ENCODE data around the gene PRKN. TPM values are rescaled to one million over a fixed set of nuclear protein-coding genes. Genes with fewer than 3 reads are reported as not detected.

PRKN gene
- polyA plus RNA-seq, 1 donor from 2014 or later = 1.2 TPM

DNA sequence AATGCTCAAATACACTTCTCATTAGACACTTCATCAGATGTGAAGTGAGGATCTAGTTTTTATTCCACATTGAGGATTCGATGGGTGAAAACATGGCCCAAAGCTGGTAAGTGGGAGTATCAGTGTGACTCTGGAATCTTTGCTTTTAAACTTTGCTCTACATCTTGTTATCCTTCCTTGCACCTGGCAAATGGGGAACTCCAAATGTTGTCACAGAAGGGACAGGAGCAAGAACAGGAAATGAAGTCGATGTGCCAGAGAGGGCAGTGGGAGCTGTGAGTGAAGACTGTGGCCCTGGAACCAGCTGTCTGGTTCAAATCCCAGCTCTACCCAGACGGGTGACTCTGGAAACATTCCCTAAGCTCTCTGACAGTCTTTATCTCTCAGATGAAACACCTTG lies 1367.0 kb downstream of the PRKN start:
- Histone ChIP-seq H3F3A (ENCODE audit: insufficient read depth, low read length, poor library complexity, severe bottlenecking) (no peaks in the 10 kb centered on the region), H3K4me3 (ENCODE audit: low read length) (no peak overlapping the region), H3K9ac (ENCODE audit: low read length) (no peak overlapping the region), H3K9me2 (ENCODE audit: insufficient read depth, low read length) (no peaks in the 10 kb centered on the region), H3K4me2 (ENCODE audit: low read length) (no peak overlapping the region), H3K79me2 (replicated peaks; ENCODE audit: insufficient read depth, low read length) (no peaks in the 10 kb centered on the region), H2AFZ (ENCODE audit: low read depth, low read length) (no peak overlapping the region), H4K20me1 (ENCODE audit: insufficient read depth) (no peaks in the 10 kb centered on the region), H3K9me3 (ENCODE audit: low read length) (no peaks in the 10 kb centered on the region), H3K27ac (ENCODE audit: low read length) (no peak overlapping the region), H3K36me3 (ENCODE audit: insufficient read depth, low read length) (no peaks in the 10 kb centered on the region), H3K27me3 (ENCODE audit: insufficient read depth, low read depth, low read length) (no peaks in the 10 kb centered on the region)
- TF ChIP-seq SMC3 (conservative IDR thresholded peaks at IDR 0.05; ENCODE audit: poor library complexity) = no peak
- TF ChIP-seq, protein P1, sequence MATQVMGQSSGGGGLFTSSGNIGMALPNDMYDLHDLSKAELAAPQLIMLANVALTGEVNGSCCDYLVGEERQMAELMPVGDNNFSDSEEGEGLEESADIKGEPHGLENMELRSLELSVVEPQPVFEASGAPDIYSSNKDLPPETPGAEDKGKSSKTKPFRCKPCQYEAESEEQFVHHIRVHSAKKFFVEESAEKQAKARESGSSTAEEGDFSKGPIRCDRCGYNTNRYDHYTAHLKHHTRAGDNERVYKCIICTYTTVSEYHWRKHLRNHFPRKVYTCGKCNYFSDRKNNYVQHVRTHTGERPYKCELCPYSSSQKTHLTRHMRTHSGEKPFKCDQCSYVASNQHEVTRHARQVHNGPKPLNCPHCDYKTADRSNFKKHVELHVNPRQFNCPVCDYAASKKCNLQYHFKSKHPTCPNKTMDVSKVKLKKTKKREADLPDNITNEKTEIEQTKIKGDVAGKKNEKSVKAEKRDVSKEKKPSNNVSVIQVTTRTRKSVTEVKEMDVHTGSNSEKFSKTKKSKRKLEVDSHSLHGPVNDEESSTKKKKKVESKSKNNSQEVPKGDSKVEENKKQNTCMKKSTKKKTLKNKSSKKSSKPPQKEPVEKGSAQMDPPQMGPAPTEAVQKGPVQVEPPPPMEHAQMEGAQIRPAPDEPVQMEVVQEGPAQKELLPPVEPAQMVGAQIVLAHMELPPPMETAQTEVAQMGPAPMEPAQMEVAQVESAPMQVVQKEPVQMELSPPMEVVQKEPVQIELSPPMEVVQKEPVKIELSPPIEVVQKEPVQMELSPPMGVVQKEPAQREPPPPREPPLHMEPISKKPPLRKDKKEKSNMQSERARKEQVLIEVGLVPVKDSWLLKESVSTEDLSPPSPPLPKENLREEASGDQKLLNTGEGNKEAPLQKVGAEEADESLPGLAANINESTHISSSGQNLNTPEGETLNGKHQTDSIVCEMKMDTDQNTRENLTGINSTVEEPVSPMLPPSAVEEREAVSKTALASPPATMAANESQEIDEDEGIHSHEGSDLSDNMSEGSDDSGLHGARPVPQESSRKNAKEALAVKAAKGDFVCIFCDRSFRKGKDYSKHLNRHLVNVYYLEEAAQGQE (IDR thresholded peaks at IDR 0.05; ENCODE audit: borderline replicate concordance) = no peak
- no peak for TF ChIP-seq EZH2 (IDR thresholded peaks at IDR 0.05; ENCODE audit: borderline replicate concordance, insufficient read depth, low read length, poor library complexity, severe bottlenecking)
- TF ChIP-seq MXI1 (conservative IDR thresholded peaks at IDR 0.05; ENCODE audit: poor library complexity, severe bottlenecking) = no peak

DNA sequence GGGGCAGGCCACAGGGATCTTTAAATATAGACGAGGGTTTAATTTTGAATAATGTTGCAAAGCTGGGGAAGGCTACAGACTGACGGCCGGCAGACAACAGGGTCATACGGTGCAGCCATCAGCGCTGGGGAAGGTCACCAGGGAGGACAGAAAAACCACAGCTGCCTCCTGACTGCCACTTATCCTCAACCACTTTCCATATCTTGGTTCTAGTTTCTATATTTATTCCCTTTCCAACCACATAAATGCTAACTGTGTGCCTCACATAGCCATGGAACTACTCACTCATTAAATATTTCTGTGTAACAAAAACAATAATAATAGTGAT lies 1368.0 kb downstream of the PRKN start:
- Histone ChIP-seq H3K27me3 (ENCODE audit: insufficient read depth, low read depth, low read length) (no peaks in the 10 kb centered on the region), H3F3A (ENCODE audit: insufficient read depth, low read length, poor library complexity, severe bottlenecking) (no peaks in the 10 kb centered on the region), H2AFZ (ENCODE audit: low read depth, low read length) (no peak overlapping the region), H3K4me3 (ENCODE audit: low read length) (no peak overlapping the region), H3K9me3 (ENCODE audit: low read length) (no peaks in the 10 kb centered on the region), H3K27ac (ENCODE audit: low read length) (no peak overlapping the region), H4K20me1 (ENCODE audit: insufficient read depth) (no peaks in the 10 kb centered on the region), H3K9me2 (ENCODE audit: insufficient read depth, low read length) (no peaks in the 10 kb centered on the region), H3K36me3 (ENCODE audit: insufficient read depth, low read length) (no peaks in the 10 kb centered on the region), H3K4me2 (ENCODE audit: low read length) (no peak overlapping the region), H3K9ac (ENCODE audit: low read length) (no peak overlapping the region), H3K79me2 (replicated peaks; ENCODE audit: insufficient read depth, low read length) (no peaks in the 10 kb centered on the region)
- TF ChIP-seq EZH2 (IDR thresholded peaks at IDR 0.05; ENCODE audit: borderline replicate concordance, insufficient read depth, low read length, poor library complexity, severe bottlenecking) (no peak), SMC3 (conservative IDR thresholded peaks at IDR 0.05; ENCODE audit: poor library complexity) (no peak), MXI1 (conservative IDR thresholded peaks at IDR 0.05; ENCODE audit: poor library complexity, severe bottlenecking) (no peak), TAF1 (IDR thresholded peaks at IDR 0.05; ENCODE audit: low read depth) (no peak), EP300 (conservative IDR thresholded peaks at IDR 0.05; ENCODE audit: poor library complexity, severe bottlenecking) (no peak), RAD21 (conservative IDR thresholded peaks at IDR 0.05) (no peak), POLR2AphosphoS5 (IDR thresholded peaks at IDR 0.05) (no peak)
- TF ChIP-seq, protein P1 (IDR thresholded peaks at IDR 0.05; ENCODE audit: borderline replicate concordance) = no peak
- TF ChIP-seq, protein P2, sequence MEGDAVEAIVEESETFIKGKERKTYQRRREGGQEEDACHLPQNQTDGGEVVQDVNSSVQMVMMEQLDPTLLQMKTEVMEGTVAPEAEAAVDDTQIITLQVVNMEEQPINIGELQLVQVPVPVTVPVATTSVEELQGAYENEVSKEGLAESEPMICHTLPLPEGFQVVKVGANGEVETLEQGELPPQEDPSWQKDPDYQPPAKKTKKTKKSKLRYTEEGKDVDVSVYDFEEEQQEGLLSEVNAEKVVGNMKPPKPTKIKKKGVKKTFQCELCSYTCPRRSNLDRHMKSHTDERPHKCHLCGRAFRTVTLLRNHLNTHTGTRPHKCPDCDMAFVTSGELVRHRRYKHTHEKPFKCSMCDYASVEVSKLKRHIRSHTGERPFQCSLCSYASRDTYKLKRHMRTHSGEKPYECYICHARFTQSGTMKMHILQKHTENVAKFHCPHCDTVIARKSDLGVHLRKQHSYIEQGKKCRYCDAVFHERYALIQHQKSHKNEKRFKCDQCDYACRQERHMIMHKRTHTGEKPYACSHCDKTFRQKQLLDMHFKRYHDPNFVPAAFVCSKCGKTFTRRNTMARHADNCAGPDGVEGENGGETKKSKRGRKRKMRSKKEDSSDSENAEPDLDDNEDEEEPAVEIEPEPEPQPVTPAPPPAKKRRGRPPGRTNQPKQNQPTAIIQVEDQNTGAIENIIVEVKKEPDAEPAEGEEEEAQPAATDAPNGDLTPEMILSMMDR (IDR thresholded peaks at IDR 0.05; ENCODE audit: poor library complexity, severe bottlenecking) = no peak

Measured in neural cell (in vitro differentiated cells).